HFF-Myc (cell line): ENCODE data around the gene P2RY11.

ENCODE experiments used
- DNase-seq: peaks from one replicate; pipeline ENCODE4 v3.0.0-alpha.2; 2011; ENCODE audit warnings: low read depth; ENCODE audit errors: extremely low read depth
- H3K4me3 ChIP-seq: replicated peaks from 2 replicates; pipeline ENCODE4 v1.5.1; 2011; ENCODE audit warnings: low read depth, mild to moderate bottlenecking, control low read depth, low read length
- CTCF ChIP-seq: IDR thresholded peaks from 2 replicates; pipeline ENCODE4 v1.5.1; 2012; ENCODE audit warnings: mild to moderate bottlenecking, low read depth, low read length, control low read depth; ENCODE audit errors: missing control alignments

Gene P2RY11

GRCh38 chr19:10146142-10146541 is 34.6 kb downstream of the P2RY11 start:
- no peak overlapping the region for H3K4me3 ChIP-seq
- no peak for TF ChIP-seq CTCF
- DNase-seq, result no peak

GRCh38 chr19:10149427-10149826 is 37.9 kb downstream of the P2RY11 start:
- TF ChIP-seq CTCF, result no peak
- no peak overlapping the region for H3K4me3 ChIP-seq
- DNase-seq, result no peak

DNA sequence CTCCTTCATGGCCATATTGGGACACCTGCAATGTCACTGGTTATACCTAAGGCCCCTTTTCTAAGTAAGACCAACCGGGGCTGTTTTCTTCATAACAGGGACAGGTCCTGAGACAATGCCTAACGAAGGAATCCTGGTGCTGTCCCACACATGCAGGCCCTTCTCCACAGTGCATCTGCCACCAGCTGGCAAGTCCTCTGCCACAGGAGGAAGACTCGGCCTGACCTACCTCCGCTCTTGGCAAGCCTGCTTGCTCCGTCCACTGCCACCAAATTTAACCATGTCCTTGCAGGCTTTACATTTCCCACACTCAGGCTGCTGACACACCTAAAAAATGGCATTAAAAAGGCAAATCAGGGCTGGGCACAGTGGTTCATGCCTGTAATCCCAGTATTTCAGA is 40.0 kb downstream of the P2RY11 start:
- no peak for TF ChIP-seq CTCF
- no peak for DNase-seq
- H3K4me3 ChIP-seq, result no peak overlapping the region

DNA sequence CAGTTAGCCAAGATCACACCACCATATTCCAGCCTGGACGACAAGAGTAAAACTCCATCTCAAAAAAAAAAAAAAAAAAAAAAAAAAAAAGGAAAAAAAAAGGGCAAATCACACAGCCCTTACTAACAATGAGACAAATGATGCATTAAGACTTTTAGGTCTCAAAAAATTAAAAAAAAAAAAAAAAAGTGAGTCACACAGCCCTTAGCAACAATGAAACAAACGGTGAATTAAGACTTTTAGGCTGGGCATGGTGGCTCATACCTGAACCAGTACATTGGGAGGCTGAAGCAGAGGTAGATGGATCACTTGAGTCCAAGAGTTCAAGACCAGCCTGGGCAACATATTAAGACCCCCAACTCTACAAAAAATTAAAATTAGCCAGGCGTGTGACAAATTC is 40.6 kb downstream of the P2RY11 start:
- no peak for DNase-seq
- no peak overlapping the region for H3K4me3 ChIP-seq
- TF ChIP-seq CTCF, result no peak

DNA sequence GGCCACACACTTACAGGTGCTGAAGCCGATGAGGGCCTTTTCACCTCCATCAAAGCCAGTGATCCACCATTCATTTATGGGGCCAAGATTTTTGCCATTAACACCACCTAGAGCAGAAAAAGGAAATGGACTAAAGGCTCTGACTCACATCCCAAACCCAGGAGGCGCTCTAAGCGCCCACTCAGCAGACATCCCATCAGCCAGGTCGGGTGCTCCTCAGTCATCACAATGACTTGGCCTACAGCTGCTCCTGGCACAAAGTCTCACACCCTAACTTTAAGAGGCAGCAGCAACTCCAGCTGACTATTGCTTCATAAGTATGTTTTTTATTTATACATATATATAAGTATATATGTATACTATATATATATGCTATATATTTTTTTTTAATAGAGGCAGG is 44.3 kb downstream of the P2RY11 start:
- no peak for TF ChIP-seq CTCF
- no peak for DNase-seq
- H3K4me3 ChIP-seq, result no peak overlapping the region

- TF ChIP-seq CTCF, result no peak
- no peak for DNase-seq
- H3K4me3 ChIP-seq, result no peak overlapping the region
Measured at GRCh38 chr19:10158071-10158470, 46.6 kb downstream of the P2RY11 start.

GRCh38 chr19:10158485-10158884 is 47.0 kb downstream of the P2RY11 start:
- TF ChIP-seq CTCF, result no peak
- H3K4me3 ChIP-seq, result no peak overlapping the region
- no peak for DNase-seq
